Measurements from ENCODE around the gene DOK6.

The DOK6 gene

DNA sequence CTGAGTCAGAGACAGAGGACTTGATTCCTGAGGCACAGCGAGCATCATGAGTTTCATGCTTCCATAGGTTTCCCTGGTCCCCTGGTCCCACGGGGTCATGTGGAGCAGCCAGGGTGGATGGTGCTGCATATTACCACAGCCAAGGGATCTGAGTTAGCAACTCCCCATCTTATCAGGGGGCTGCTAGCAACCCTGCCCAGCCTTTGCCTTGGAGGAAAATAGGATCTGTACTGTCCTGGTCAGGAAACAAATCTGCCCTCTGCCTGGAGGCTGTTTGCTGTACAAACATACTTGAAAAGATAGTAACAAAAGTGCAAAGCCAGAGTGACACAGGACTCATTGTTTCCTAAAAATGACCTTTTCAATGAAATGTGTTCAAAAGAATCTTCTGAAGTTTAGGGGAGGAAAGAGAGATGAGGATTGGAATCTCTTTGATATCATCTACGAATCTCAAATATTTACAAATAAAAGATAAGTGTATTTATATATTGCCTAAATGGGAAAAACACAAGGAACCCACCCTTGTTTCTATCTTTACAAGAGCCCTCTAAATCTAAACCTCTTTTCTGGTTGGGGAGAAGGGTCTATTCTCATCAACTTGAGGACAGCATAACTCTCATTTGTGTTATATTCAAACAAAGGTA, 352.2 kb downstream of the DOK6 start:
- no peak for DNase-seq (ENCODE audit: low spot score)

DNA sequence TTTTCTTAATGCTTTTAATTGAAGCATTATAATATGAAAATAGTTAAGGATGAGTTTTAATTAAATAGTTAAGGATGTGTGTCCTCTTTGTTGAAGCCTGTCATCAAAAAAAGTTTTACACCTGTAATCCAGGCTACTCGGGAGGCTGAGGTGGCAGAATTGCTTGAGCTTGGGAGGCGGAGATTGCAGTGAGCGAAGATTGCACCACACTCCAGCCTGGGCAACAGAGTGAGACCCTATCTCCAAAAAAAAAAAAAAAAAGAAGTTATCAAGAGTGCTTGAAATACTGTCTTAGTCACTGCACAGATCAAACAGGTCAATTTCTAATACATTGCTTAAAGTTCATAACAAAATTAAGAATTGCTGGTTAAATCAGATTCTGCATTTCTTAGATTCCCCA, 353.4 kb downstream of the DOK6 start:
- no peak for DNase-seq (ENCODE audit: low spot score)

DNA sequence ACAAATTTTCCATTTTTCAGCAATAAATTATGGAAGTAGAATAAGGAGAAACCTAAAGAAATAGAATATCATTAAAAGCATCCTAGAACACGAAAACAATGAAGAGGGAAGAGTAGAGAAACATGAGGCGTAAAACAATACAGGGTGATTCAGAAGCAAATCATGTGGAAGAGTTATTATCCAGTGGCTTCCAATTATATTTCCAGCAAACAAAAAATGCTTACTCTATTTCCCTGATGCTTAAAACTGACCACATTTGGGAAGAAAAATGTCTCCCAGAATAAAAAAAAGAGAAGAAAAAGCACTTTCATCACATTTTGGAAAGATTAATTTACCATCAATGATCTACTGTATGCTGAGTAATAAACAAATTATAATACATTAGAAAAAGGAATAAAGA, 354.4 kb downstream of the DOK6 start:
- DNase-seq (ENCODE audit: low spot score): no peak

DNA sequence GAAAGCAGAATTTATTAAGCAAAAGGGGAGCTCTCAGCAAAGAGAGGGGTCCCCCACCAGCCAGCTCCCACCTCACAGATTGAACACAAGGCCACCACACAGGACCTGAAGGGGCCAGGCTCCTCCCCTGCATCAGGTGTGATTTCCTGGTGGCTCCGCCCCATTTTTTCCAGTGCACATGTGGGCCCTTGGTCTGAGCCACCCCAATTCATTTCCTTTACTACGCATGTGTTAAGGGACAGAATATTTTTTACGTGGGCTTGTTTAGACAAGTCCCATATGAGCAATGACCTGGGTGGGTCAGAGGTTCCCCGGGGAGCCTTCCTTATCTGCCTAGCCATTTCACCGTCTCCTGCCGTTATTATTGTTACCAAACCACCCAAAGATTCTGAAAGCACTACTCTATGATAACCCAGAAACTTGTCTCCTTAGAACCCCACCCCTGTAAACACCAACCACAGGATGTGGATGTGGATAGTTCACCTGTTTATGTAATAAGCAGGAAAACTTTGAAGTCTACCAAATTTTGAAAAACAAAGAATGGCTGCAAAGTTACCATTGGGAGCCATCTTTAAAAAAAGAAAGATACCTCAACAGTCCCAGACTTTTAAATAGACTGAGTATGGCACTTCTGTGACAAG, 355.3 kb downstream of the DOK6 start:
- no peak for DNase-seq (ENCODE audit: low spot score)

DNA sequence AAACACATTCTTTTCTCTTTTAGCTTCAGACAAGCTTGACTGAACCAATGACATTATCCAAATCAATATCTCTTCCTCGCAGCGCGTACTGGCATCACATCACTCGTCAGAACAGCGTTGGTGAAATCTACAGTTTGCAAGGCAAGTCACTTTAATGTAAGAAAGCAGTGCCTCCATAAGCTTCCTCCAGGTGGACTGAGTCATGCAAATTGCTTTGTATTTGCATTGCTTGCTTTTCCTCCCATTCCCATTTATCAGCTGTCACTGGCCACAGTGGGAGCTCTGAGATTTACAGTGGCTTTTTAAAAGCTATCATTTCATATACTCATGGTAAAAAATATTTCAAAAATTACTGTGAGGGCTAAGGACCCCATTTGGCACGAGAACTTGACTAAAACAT, 357.0 kb downstream of the DOK6 start:
- no peak for DNase-seq (ENCODE audit: low spot score)

DNA sequence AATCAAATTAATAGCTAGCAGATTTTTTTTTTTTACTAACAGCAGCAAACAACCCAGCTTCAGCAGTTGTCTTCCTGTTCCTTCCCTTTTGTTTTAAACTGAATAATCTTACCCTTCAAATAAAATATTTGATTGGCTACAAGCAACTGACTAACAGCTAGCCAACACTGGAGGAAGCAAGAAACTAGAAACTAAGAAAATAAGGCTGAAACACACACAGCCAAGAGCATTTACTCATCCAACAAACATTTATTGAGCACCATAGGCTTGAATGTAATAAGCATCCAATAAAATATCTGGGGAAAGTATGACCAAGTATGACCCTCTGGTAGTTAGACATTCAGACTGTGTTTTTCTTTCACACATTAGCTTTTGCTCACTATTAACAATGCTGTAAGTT, 357.8 kb downstream of the DOK6 start:
- no peak for DNase-seq (ENCODE audit: low spot score)

DNA sequence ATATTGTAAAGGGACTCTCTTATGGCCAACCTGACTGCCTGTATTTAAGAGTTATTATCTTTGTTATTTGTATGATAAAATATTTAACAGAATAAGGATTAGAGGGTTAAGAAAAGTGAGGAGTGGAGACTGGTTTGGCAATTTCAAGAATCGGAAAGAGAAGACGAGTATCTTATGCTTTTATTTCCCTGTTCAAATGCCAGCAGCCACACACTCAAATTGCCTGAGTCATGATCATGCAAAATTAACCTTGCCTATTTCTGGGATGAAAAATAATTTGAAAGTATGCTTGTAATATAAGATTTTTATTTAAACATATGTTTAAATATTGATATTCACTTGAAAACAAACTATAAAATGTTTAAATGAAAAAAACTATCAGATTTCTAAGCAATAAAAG, 358.4 kb downstream of the DOK6 start:
- no peak for DNase-seq (ENCODE audit: low spot score)

DNA sequence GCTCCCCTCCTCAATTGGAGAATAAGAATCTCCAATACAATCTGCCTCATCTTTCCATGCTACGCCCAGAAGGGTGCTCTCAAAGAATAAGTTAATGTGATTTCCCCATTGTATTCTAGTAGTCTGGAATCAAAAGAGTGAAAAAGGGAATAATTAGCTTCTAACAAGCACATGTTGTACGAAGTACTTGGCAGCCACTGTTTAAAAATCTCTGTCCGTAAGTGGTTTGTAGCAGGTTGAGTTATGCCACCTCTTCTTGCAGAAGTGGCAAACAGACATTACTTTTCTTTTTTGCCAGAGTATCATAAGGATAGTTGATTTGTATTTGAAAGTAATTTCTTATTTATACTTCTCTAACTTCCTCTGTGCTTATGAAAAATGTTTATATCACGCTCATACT, 362.3 kb downstream of the DOK6 start:
- no peak for DNase-seq (ENCODE audit: low spot score)

DNA sequence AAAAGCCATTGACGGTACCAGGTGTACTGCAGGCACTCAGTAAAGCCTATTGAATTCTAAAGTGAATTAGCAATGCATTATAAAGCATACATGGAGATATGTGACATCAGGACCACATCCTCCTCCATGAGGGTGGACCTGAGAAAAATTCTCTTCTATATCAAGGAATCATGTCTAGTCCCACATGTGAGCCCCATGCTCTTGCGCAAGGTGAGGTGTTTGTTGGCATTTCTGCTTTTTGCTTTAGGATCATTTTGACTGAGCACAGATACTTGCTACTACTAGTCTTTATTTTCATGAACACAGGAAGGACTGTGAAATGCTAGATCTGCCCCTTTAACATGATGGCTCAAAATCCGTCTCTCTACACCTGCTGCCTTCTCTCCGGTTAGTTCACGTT, 363.1 kb downstream of the DOK6 start:
- no peak for DNase-seq (ENCODE audit: low spot score)

DNA sequence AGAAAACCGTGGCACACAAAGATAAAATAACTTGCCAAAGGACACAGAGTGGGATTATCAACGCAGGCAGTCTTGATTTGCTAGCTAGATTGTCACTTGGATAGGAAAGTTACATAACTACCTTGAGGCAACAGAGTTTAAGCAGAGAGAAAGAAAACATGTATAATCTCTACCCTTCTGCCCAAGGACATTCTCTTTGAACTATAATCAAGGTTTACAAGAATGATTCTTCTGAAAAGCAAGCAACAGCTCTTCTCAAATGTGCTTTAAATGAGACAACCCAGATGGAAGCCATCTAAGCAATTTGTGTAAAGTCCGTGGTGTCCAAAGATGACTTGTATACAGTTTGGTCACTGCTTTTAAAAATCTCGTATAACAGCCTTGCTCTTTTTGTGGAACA, 369.6 kb downstream of the DOK6 start:
- no peak for DNase-seq (ENCODE audit: low spot score)

DNA sequence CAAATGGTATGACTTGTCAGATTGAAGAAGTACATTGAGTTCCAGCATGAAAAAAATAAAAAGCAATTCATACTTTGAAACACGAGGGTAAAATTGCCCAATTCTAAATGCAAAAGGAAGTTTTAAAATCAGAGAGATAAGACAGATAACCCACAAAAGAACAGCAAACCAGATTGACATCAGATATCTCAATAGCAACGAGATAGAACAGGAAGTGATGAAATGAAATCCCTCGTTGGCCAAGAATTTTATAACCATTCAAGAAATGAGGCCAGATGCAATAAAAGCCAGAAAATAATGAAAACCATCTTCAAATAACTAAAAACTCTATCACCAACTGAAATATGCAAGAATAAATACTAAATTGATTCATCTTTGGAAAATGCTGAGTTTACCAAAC, 374.1 kb downstream of the DOK6 start:
- DNase-seq (ENCODE audit: low spot score): no peak

DNA sequence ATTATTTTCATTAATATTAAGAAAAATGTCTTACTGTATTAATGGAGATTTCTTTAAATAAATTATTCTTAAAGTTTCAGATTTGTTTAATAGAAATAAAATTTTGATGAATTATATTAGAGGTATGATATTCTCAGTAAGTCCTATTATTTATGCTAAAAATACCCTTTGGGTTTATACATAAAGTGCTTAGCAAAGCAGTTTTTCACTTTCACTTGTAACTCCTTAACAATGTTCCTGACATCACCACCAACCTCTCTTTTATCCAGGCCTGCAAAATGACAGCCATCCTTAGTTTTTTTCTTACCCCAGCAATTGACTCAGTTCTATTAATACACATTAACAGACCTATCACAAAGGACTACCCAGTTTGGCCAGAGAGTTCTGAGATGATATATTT, 376.6 kb downstream of the DOK6 start:
- no peak for DNase-seq (ENCODE audit: low spot score)

DNA sequence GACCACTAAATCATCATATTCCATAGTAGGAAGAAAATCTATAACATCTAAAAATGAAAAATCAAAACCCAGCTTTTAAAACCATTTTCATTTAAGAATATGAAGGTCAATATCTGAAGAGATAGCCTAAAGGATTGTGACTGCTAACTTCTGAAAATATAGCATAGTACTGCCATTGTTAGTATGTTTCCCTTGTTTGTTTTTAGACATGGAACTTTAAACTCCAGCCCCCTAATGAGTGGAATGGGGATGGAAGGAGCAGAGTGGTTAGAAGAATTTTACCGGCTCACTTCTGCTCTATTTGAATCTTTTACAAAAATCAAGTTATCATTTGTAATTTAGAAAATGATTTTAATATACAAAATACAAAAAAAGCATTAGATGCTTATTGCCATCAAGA, 378.0 kb downstream of the DOK6 start:
- no peak for DNase-seq (ENCODE audit: low spot score)

DNA sequence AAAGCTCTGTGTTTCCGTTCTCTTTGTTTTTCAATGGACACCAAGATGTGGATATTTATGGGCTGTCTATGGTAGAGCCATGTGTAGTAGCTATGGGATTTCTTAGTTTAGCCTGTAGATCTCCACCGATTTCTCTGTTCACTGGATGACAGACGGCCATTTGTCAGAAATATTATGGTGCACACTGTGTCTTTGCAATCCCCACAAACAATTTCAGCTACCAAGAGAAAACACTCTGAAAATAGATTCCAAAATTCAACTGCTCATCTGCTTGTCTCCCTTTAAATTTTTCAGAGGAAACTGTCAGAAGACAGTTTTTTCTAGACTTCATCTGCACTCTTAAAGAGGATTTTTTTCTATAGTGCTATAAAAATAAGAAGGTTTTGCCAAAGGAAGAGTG, 380.2 kb downstream of the DOK6 start:
- no peak for DNase-seq (ENCODE audit: low spot score)

DNA sequence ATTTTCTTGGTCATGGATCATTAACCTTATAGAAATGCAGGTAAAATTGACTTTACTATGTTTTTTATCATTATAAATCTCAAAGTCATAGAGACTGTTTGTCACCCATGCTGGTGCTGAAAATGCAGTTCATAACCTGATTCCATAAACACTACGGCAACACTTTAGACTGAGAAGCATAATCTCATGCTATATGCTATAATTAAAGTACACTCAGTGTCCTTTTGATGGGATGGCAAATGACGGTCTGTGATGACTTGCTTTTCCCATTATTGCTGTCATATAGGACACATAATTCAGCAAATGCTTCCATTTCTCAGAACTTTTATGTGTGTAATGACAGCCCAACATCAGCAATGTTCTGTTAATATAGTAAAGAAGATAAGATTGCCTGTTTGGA, 384.1 kb downstream of the DOK6 start:
- no peak for DNase-seq (ENCODE audit: low spot score)

DNA sequence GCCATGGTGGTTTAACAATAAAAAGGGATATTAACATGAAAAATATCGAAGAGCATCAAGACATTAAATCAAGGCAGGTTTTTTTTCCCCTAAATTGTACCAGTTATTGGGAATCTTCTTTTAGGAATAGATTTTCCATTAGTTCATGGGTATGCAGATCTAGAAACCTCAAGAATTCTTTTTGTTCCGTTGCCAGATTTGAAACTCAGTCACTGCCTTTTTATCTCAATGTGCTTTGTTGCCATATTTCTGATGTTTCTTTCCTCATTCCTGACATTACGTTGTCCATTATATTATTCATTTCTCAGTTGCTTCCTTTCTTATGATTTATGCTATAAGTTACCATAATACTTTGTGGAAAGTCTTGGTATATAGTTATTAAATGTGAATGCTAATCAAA, 384.8 kb downstream of the DOK6 start:
- DNase-seq (ENCODE audit: low spot score): no peak

DNA sequence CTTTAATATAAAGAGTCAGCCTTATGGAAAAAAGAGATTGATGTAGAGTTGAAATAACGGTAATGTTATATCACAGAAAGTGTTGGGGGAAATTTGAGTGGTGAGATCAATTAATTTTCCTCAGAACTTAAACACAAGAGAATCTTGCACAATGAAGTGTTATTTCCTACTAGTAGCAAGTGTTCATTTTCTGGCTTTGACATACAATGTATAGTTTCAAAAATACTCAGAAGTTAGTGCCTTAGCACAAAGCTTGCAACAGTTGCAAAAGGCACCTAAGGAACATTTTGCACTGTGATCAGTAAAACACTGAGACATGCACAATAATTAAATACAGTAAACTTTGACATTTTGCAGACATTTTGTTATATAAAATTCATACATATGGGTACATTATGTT, 385.7 kb downstream of the DOK6 start:
- DNase-seq (ENCODE audit: low spot score): no peak

DNA sequence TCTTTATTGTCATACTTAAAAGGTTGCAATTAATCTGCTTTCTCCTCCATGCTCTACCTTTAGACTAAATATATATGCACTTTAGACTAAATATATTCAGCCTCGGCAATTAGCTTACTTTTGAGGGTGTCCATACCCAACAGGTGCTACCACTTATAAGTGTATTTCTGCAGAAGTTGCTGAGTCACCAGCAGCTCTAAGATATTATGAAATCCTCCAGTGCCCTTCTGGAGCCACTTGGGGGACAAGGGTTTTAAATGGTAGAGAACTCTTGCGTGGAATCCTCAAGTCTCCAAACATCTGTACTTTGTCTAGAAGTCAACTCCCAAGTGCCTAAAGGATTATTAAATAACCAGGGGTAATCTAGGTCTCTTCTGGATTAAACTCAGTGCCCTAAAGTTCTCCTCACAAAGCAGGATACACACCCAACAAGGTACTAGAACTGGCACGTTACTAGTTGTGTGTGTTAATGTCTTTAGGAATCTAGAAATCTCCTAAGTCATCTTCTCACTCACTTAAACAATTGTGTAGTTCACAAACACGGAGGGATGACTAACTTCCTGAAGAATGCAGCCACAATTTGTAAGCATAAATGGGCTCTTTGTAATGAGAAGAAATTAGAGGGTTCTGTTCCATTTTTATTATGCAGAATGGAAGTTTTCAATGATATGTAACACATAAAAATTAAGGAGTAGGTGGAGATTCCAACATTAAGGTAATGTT, 387.3 kb downstream of the DOK6 start:
- DNase-seq (ENCODE audit: low spot score): no peak

DNA sequence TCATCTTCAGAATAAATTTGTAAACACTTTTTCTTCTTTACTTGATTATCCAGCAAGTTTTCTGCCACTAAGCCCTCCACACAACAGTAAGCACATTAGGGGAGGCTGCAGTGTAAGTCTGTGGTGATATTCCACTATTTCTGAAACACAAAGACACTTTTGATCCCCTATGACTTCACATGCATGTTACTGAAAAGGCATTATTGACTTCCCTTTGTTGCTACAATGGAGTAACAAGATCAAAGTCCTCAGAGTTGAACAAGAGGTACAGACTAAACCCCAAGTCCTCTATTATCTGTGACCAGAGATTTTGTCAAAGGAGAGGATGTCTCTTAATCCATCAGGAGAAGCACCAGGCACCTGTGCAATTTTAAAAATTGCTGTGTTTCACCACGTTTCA, 389.1 kb downstream of the DOK6 start:
- DNase-seq (ENCODE audit: low spot score): no peak

DNA sequence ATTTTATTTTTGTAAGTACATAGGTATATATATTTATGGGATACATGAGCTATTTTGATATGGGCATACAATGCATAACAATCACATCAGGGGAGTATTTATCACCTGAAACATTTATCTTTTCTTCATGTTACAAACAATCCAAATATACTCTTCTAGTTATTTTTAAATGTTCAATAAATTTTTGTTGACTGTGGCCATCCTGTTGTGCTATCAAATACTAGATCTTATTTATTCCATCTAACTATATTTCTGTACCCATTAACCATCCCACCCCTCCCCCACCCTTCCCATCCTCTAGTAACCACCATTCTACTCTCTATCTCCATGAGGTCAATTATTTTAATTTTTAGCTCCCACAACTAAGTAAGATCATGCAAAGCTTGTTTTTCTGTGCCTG, 390.0 kb downstream of the DOK6 start:
- DNase-seq (ENCODE audit: low spot score): no peak

DNA sequence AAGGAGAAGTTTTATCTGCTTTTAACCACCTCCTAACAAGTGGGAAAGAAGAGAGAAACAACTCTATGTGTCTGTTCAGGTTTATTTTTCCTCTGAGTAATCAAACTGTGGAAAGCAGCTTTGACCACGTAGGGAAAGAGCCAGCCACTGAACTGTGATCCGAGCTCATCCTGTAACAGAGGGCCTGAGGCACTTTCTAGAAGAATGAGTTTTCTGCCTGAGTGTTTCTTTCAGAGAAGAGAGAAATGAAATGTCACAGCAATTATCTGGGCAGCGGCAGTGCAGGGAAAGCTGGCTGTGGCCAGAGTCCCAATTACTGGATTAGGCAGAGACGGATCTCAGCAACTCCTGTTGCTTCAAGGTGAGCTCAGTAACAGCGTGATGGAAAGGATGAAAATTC, 395.1 kb downstream of the DOK6 start:
- no peak for DNase-seq (ENCODE audit: low spot score)

DNA sequence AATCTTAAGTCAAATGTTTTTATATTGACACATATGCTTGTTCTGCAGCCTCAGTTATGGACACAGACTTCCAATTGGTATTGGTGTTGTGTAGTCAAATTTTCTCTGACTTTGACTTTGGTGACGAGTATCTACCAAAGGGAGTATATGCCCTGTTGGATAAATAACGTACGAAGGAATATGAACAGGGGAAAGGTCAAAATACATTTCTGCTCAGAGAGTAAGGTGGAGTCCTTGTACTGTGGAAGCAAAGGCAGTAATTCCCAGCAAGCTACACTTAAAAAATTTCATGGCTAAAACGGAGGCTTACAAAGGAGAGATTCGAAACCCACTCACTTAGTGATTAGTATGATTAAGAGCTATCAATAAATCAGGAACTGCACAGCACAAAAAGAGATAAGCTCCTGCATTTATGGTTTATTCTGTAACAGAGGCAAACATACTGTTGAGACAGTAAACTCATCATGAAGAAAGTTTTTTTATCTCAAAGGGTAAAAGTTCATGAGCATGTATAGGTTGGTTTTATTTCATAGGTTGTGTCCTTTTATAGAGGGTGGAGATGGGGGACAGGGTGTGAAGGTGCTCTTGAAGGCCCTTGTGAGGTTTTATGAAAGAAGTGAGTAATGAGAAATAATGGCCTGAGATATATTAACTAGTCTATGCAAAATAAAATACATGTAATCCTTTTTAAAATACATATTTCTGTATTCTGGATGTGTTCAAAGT, 404.3 kb downstream of the DOK6 start:
- no peak for DNase-seq (ENCODE audit: low spot score)

DNA sequence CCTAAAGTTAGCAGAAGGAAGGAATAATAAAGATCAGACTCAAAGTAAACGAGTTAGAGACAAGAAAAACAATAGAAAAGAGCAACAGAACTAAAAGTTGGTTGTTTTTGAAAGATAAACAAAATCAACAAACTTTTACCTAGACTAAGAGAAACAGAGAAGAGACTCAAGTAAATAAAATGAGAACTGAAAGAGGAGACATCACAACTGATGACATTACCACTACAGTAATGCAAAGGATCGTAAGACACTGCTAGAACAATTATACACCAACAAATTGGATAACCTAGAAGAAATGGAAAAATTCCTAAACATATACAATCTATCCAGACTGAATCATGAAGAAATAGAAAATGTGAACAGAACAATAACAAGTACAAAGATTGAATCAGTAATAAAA, 407.7 kb downstream of the DOK6 start:
- no peak for DNase-seq (ENCODE audit: low spot score)

Measured in hematopoietic multipotent progenitor cell treated with erythropoietin and hydrocortisone succinate and interleukin-3 and kit ligand, for 15 days (in vitro differentiated cells).